ENCODE measurements around the gene RBPJ.

The RBPJ gene

GRCh38 chr4:26431461-26432180, 110.8 kb downstream of the RBPJ start:
- DNase-seq, result no peak
- Histone ChIP-seq H3K4me3 (ENCODE audit: low read depth, low read length) (no peak overlapping the region), H3K36me3 (replicated peaks) (no peaks in the 10 kb centered on the region), H3K27ac (no peak overlapping the region), H3K27me3 (replicated peaks) (no peaks in the 10 kb centered on the region)
- in situ Hi-C loops (cut with HindIII; ENCODE audit: low pct_ligation_motif_present, low sequenced_read_pairs), result no loop called here
- no peak for TF ChIP-seq CTCF (IDR thresholded peaks at IDR 0.05; ENCODE audit: low read depth, low read length, missing control alignments)

GRCh38 chr4:26432419-26432818, 111.6 kb downstream of the RBPJ start:
- no peak overlapping the region for H3K4me3 ChIP-seq (ENCODE audit: low read depth, low read length)
- no peaks in the 10 kb centered on the region for H3K27me3 ChIP-seq (replicated peaks)
- H3K36me3 ChIP-seq (replicated peaks), result no peaks in the 10 kb centered on the region
- no peak for TF ChIP-seq CTCF (IDR thresholded peaks at IDR 0.05; ENCODE audit: low read depth, low read length, missing control alignments)
- in situ Hi-C loops (cut with HindIII; ENCODE audit: low pct_ligation_motif_present, low sequenced_read_pairs), result no loop called here
- DNase-seq, result no peak
- no peak overlapping the region for H3K27ac ChIP-seq

DNA sequence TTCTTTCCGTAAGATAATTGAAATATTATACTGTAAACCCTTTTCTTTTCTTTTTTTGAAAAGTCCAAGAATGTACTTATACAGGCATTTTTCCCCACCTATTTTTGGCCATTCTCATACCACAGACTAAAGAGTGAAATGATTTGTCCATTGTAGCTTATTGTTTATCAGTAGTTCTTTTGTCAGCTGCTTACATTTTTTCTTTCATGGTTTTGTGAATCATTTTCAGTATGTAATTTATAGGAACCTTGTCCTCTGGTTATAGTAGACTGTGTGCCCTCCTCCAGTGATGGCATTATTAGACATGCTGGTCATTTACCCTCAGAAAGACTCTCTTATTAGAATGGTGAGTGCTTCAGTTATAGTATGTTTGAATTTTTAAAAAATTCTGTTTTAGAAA, 112.7 kb downstream of the RBPJ start:
- in situ Hi-C loops (cut with HindIII; ENCODE audit: low pct_ligation_motif_present, low sequenced_read_pairs), result no loop called here
- DNase-seq, result no peak

GRCh38 chr4:26434030-26434639, 113.3 kb downstream of the RBPJ start:
- no peaks in the 10 kb centered on the region for H3K27me3 ChIP-seq (replicated peaks)
- no peak for DNase-seq
- H3K36me3 ChIP-seq (replicated peaks), result no peaks in the 10 kb centered on the region
- H3K27ac ChIP-seq, result no peak overlapping the region
- in situ Hi-C loops (cut with HindIII; ENCODE audit: low pct_ligation_motif_present, low sequenced_read_pairs), result no loop called here
- no peak for TF ChIP-seq CTCF (IDR thresholded peaks at IDR 0.05; ENCODE audit: low read depth, low read length, missing control alignments)
- no peak overlapping the region for H3K4me3 ChIP-seq (ENCODE audit: low read depth, low read length)

More for the DNA sequence above, 112.7 kb downstream of the RBPJ start:
- Histone ChIP-seq H3K4me3 (ENCODE audit: low read depth, low read length) (no peak overlapping the region), H3K27me3 (replicated peaks) (no peaks in the 10 kb centered on the region), H3K36me3 (replicated peaks) (no peaks in the 10 kb centered on the region), H3K27ac (no peak overlapping the region)
- TF ChIP-seq CTCF (IDR thresholded peaks at IDR 0.05; ENCODE audit: low read depth, low read length, missing control alignments), result no peak

DNA sequence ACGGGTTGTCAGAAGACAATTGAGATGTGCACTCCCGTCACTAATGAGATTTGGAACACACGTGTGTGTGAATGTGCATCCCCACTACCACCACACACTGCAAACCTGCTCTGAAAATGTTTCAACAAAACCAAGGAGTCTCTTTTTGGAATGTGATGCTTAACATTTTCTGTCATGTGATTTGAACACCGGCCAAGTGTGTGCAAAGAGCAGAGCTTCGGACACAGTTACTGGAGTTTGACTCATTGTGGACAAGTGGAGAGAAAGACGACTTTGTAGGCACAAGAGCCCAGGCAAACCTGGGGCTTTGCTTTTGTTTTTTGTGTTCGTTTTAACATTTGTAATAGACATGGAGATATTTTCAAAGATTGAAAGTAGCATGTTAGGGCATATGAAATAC, 120.3 kb downstream of the RBPJ start:
- in situ Hi-C loops (cut with HindIII; ENCODE audit: low pct_ligation_motif_present, low sequenced_read_pairs), result no loop called here
- no peaks in the 10 kb centered on the region for H3K36me3 ChIP-seq (replicated peaks)
- no peak for TF ChIP-seq CTCF (IDR thresholded peaks at IDR 0.05; ENCODE audit: low read depth, low read length, missing control alignments)
- H3K27me3 ChIP-seq (replicated peaks), result no peaks in the 10 kb centered on the region
- H3K27ac ChIP-seq, result no peak overlapping the region
- peak; percentile 32 for DNase-seq
- no peak overlapping the region for H3K4me3 ChIP-seq (ENCODE audit: low read depth, low read length)

Data from brain microvascular endothelial cell (primary cell).